ENCODE data around the gene TES.

DNA sequence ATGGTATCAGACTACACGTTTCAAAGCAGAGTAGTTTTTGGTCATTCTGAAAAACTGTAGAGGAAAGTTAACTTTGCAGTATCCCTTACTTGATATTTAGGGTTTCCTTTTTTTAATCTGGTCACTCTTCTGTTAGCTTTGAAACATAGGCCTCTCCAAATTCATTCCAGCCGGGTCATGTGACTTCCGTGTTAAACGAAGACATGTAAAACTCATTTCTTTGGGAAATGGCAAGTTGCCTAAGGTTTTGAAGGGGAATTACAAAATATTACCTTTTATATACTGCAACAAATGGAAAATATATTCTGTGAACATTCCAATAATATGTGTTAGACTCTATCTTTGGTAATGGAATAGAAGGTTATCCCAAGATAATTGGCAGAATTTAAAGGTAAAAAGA, 9.5 kb downstream of the TES start:
- TF ChIP-seq EZH2 (IDR thresholded peaks at IDR 0.05; ENCODE audit: low read depth, low read length, severe bottlenecking): no peak
- no peak for TF ChIP-seq CBX8 (IDR thresholded peaks at IDR 0.05; ENCODE audit: borderline replicate concordance, low read depth, low read length)
- TF ChIP-seq, protein P1, sequence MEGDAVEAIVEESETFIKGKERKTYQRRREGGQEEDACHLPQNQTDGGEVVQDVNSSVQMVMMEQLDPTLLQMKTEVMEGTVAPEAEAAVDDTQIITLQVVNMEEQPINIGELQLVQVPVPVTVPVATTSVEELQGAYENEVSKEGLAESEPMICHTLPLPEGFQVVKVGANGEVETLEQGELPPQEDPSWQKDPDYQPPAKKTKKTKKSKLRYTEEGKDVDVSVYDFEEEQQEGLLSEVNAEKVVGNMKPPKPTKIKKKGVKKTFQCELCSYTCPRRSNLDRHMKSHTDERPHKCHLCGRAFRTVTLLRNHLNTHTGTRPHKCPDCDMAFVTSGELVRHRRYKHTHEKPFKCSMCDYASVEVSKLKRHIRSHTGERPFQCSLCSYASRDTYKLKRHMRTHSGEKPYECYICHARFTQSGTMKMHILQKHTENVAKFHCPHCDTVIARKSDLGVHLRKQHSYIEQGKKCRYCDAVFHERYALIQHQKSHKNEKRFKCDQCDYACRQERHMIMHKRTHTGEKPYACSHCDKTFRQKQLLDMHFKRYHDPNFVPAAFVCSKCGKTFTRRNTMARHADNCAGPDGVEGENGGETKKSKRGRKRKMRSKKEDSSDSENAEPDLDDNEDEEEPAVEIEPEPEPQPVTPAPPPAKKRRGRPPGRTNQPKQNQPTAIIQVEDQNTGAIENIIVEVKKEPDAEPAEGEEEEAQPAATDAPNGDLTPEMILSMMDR (IDR thresholded peaks at IDR 0.05; ENCODE audit: control extremely low read depth in 1 of 3, insufficient read depth in 1 of 3, low read depth in 1 of 3, low read length in 3 of 3): no peak
- no peak for TF ChIP-seq POLR2A (IDR thresholded peaks at IDR 0.05; ENCODE audit: control extremely low read depth in 1 of 2, low read depth in 2 of 2, low read length in 2 of 2)
- no peak for TF ChIP-seq POLR2AphosphoS5 (IDR thresholded peaks at IDR 0.05; ENCODE audit: low read depth, low read length)
- TF ChIP-seq PHF8 (conservative IDR thresholded peaks at IDR 0.05; ENCODE audit: low read depth, low read length): no peak
- TF ChIP-seq SP1 (IDR thresholded peaks at IDR 0.05; ENCODE audit: low read depth, low read length): no peak
- TF ChIP-seq SRF (IDR thresholded peaks at IDR 0.05; ENCODE audit: low read depth, low read length): no peak
- TF ChIP-seq EP300 (IDR thresholded peaks at IDR 0.05; ENCODE audit: borderline replicate concordance in 1 of 2, low read depth in 2 of 2, low read length in 2 of 2): no peak
